Fibroblast of the aortic adventitia (primary cell): ENCODE measurements around the gene SLC27A6. TPM values are rescaled to one million over a fixed set of nuclear protein-coding genes. Genes with fewer than 3 reads are reported as not detected.

ENCODE experiments used
- DNase-seq: peaks from one replicate; pipeline ENCODE4 v3.0.0-alpha.2; 2010; ENCODE audit warnings: low read depth
- H3K4me3 ChIP-seq: 2 replicates; pipeline ENCODE4 v1.5.1; 2011; ENCODE audit warnings: low read depth, mild to moderate bottlenecking, control low read depth, low read length, moderate library complexity
- CTCF ChIP-seq: IDR thresholded peaks from 2 replicates; pipeline ENCODE4 v1.5.1; 2011; ENCODE audit warnings: mild to moderate bottlenecking, low read length, control low read depth, inconsistent platforms; ENCODE audit not compliant: insufficient read depth
- total RNA-seq: library from RNA; depleted of rRNA; stranded (reverse); fragments of >200 nt; gene quantifications from 2 replicates; pipeline ENCODE4 v1.2.3, GENCODE V29; 2012; ENCODE audit warnings: low replicate concordance

SLC27A6 gene
- total RNA-seq, 1 donor = not detected

DNA sequence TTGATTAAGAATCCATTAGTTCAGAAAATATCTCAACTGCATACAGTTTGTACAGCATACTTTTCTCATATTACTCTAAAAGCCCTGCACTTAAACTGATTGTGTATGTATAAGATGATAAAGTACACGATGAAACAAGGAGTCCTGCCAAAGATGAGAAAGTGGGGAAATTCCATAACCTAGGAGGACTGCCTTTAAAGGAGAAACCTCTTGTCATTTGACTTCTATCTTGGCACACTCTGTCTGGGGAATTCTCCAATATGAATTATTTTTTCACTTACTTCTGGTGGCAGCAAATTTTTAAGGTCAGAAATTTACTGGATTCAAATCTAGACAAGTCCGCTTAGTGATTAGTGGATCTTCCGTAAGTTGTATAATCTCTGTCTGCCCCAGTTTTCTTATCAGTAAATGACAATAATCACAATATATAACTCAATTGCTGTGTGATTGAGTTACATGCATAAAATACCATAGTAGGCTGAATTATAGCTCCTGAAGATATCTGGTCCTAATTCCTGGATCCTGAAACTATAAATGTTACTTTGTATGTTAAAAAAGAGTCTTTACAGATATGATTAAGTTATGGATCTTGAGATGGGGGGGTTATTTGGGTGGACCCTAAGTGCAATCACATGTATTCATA lies 112.3 kb downstream of the SLC27A6 start:
- no peak overlapping the region for H3K4me3 ChIP-seq
- no peak for TF ChIP-seq CTCF
- no peak for DNase-seq

DNA sequence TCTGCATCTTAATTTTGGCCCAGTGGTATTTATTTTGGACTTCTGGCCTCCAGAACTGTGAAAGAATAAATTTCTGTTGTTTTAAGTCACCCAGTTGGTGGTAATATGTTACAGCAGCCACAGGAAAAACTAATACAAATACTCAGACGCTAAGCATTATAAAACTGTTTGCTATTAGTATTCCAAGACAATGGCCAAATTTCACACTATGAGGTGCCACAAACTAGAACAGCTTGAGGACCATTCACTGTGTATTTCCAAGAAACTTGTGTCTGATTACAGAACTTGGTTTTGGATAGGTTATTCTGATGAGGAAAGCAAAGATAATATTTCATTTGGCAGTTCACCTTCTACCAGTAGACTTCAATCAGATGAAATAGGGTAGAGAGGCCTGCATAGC lies 113.0 kb downstream of the SLC27A6 start:
- no peak for TF ChIP-seq CTCF

DNA sequence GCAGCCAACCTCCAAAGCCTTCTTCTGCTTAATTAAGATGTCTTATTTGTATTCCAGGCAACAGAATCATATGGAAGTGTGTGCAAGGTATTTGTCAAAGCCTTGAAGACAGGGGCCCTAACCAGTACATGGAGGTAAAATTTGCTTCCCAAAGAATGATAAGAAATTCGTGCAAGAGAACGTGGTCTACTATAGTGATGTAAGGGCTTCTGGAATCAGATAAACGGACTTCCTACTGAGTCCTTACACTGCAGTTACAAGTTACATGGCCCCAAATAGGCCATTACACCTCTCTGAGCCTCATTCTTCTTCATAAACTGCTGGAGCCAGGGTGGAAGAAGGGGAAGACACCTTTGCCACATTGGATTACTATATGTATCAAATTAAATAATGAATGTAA lies 113.4 kb downstream of the SLC27A6 start:
- DNase-seq = no peak
- no peak for TF ChIP-seq CTCF
- H3K4me3 ChIP-seq = no peak overlapping the region

More for the DNA sequence above, 113.0 kb downstream of the SLC27A6 start:
- no peak for DNase-seq
- H3K4me3 ChIP-seq = no peak overlapping the region

DNA sequence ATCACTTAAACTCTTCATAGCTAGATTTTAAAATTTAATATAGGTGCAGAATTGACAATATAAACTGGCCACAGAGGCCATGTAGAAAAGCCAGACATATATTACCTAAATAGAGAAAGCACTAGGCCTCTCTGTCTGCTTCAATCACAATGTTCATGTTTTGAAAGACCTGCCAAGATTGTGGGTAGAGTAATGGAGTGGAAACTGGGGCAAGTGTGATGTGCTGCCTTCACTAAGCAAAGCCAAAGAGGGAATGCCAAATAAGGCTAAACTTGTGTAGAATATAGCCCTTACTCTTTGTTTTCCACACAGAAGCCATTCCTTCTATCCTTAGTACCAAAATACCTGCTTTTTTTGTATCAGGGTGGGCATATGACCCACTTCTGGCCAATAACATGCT lies 114.2 kb downstream of the SLC27A6 start:
- no peak for DNase-seq
- H3K4me3 ChIP-seq = no peak overlapping the region
- TF ChIP-seq CTCF = no peak

DNA sequence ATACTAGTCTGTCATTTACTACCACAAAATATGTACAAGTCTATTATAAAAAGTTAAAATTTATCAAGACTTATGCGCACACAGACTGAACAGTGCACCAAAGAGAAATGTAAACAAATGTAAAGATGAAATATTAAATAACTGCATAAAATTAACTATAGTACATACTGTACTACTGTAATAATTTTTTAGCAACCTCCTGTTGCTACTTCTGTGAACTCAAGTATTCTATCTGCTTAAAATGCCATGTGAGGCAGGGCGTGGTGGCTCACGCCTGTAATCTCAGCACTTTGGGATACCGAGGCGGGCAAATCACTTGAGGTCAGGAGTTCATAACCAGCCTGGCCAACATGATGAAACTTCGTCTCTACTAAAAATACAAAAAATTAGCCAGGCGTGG lies 115.5 kb downstream of the SLC27A6 start:
- H3K4me3 ChIP-seq = no peak overlapping the region
- DNase-seq = no peak
- no peak for TF ChIP-seq CTCF

GRCh38 chr5:129082225-129083136 lies 117.2 kb downstream of the SLC27A6 start:
- TF ChIP-seq CTCF = no peak
- no peak for DNase-seq
- no peak overlapping the region for H3K4me3 ChIP-seq

Other genes starting within 250 kb of the SLC27A6 start
- 6.6 and 19.7 TPM in 2 replicates for gene ISOC1, start 129.3 kb downstream of the SLC27A6 start, total RNA-seq